HG02852 (cell line): Measurements from ENCODE around the gene SPATA33.
"Not testable (repeated sequence)": the region's sequence is repeated elsewhere in the genome, so short reads cannot be mapped to it uniquely, and the experiment has no call there.

Experiments used
- ATAC-seq: cut with Tn5 transposase; IDR thresholded peaks from one replicate; pipeline ENCODE4 v1.9.1; 2021; ENCODE audit warnings: mild to moderate bottlenecking, moderate library complexity; ENCODE audit not compliant: unreplicated experiment

The SPATA33 gene

GRCh38 chr16:89624777-89625761, 32.6 kb upstream of the SPATA33 start:
- no peak for ATAC-seq

- ATAC-seq, result no peak
Observed at GRCh38 chr16:89629827-89630610, 27.6 kb upstream of the SPATA33 start.

- no peak for ATAC-seq
Observed at GRCh38 chr16:89633064-89633631, 24.5 kb upstream of the SPATA33 start.

DNA sequence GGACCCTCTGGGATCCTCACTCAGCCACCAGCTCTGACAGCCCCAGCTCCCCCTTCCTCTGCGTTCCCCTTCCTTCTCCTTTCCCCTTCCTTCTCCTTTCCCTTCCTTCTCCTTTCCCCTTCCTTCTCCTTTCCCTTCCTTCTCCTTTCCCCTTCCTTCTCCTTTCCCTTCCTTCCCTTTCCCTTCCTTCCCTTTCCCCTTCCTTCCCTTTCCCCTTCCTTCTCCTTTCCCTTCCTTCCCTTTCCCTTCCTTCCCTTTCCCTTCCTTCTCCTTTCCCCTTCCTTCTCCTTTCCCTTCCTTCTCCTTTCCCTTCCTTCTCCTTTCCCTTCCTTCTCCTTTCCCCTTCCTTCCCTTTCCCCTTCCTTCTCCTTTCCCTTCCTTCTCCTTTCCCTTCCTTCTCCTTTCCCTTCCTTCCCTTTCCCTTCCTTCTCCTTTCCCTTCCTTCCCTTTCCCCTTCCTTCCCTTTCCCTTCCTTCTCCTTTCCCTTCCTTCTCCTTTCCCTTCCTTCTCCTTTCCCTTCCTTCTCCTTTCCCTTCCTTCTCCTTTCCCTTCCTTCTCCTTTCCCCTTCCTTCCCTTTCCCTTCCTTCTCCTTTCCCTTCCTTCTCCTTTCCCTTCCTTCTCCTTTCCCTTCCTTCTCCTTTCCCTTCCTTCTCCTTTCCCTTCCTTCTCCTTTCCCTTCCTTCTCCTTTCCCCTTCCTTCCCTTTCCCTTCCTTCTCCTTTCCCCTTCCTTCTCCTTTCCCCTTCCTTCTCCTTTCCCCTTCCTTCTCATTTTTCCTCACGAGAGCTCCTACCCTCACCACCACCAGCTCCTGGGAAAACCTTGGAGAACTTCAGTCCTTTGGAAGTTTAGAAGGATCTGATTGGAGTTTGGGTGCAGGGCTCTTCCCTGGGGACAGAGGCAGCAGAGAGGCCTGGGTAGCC, 22.9 kb upstream of the SPATA33 start:
- ATAC-seq, result not testable (repeated sequence)

- no peak for ATAC-seq
Observed at GRCh38 chr16:89636663-89637062, 21.0 kb upstream of the SPATA33 start.

DNA sequence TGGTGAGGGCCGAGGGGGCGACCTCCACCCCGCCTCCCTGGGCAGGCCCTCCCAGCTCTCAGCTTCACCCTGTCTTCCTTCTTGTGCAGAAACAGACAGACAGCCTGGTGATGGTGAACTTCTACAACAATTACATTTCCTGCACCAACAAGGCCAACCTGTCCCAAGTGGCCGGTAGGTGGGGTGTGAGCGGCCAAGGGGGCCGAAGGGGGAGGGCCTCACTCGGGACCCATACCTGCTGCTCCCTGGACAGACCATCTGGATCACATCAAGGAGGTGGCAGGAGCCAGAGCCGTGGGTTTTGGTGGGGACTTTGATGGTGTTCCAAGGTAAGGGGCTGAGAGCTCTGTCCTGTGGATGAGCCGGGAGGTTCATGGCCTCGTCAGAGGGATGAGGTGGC, 20.3 kb upstream of the SPATA33 start:
- ATAC-seq, result no peak

DNA sequence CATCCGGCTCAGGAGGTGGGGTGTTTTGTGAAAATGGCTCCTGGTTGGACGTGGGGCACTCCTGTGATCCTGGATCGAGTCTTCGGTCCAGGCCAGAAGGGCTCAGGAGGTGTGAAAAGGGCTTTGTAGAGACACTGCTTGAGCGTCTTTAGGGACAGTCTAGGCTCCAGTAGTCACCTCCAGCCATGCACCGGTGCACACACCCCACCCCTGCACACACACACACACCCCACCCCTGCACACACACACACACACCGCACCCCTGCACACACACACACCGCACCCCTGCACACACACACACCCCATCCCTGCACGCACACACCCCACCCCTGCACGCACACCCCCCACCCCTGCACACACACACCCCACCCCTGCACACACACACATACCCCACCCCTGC, 19.2 kb upstream of the SPATA33 start:
- ATAC-seq, result no peak

DNA sequence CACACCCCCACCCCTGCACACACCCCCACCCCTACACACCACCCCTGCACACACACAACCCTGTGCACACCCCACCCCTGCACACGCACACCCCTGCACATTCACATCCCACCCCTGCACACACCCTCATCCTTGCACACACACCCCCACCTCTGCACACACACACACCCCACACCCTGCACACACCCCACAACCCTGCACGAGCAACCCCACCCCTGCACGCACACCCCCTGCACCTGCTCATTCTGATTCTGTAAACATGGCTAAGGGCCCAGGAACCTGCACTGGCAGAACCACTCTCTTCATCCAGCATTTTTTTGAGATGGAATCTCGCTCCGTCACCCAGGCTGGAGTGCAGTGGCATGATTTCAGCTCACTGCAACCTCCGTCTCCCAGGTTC, 18.3 kb upstream of the SPATA33 start:
- no peak for ATAC-seq

DNA sequence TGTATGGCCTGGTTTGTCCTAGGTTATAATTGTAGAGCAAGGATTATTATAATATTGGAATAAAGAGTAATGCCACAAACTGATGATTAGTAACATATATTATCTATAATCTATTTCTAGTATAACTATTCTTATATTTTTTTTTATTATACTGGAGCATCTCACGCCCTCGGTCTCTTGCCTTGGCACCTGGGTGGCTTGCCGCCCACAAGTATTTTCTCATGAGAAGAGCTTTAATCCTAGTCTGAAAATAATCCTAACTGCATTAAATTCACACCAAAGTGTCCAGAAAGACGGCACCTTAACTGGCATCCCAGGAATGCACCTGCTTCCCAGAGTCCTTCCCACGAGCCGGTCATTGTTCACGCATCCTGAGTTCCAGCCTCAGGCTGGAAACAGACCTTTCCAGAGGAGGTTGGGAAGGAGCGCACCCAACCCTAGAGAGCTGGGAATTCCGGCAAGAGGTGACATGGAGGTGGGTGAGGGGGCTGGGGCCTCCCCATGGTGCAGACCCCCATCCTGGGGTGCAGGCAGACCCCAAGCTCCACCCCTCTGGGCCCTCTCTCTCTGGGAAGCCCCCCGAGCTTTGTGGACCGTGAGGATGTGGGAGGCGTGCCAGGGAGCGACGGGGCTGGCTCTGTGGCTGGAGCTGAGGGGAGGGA, 16.0 kb upstream of the SPATA33 start:
- no peak for ATAC-seq

DNA sequence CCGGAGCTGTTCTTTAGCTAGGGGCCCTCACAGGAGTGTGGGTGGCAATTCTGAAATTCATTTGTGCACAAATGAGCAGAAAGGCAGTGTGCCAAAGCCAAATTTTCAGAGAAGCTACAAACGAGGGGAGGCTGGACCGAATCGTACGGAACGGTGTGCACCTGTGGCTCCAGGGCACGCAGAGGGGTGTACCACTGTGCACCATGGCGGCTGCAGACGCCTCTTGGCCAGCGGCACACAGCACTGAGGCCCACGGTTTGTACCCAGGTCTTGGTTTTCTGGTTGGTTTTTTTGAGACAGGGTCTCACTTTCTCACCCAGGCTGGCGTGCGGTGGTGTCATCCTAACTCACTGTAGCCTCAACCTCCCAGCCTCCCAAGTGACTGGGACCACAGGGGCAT, 15.1 kb upstream of the SPATA33 start:
- ATAC-seq, result no peak

DNA sequence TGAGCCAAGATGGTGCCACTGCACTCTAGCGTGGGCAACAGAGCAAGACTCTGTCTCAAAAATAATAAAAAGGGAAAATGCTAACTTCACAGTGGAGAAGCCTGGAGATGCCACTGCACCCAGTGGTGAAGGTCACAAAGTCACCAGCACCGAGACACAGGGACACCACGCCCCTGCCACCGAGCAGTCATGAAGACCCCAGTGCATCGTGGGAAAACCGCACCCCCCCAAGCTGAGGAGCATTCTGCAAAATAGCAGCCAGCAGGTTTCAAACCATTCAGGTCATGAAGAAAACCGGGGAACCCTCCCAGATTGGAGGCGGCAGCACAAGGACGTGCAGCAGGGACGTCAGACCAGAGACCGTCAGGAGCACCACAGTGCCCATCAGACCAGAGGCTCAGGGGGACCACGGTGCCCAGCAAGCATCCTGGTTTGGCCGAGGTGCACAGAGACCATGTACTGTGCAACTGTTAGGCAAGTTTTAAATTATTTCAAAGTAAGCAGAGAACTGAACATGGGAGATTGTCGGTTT, 13.8 kb upstream of the SPATA33 start:
- ATAC-seq, result no peak

DNA sequence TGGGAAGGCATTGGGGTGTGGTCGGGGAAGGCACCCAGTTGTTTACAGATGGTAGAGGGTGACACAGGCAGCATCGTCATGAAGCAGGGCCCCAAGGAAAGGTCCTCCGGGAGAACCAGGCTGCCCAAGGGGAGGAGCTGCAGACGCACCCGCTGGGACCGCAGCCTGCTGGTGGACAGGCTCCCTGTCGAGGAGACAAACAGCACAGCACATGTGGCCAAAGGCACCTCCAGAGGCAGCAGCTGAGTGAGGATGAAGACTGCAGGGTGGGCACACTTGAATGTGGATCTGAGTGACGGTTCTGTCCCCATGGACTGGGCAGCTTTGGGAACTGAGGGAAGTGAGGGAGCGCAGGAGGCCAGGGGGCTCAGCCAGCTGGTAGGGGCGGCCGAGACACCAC, 12.5 kb upstream of the SPATA33 start:
- no peak for ATAC-seq

DNA sequence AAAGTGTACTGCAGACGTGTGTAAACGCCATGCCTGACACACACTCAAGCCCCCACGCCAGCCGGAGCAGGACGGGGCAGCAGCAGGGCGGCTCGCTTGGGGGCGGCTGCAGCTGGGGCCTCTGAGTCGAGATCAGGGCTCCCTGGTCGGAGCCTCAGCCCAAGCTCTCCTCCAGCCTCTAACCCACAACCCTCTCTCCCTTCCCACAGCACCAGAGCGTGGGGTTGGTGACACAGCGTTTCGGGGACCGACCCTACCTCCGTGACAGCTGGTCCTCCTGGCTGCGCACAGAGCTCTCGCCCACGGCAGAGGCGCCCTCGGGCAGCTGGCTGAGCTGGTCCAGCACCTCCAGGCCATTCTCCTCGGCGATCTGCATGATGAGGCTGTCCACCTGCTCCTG, 11.4 kb upstream of the SPATA33 start:
- ATAC-seq, result no peak

GRCh38 chr16:89646906-89647305, 10.7 kb upstream of the SPATA33 start:
- ATAC-seq, result no peak

DNA sequence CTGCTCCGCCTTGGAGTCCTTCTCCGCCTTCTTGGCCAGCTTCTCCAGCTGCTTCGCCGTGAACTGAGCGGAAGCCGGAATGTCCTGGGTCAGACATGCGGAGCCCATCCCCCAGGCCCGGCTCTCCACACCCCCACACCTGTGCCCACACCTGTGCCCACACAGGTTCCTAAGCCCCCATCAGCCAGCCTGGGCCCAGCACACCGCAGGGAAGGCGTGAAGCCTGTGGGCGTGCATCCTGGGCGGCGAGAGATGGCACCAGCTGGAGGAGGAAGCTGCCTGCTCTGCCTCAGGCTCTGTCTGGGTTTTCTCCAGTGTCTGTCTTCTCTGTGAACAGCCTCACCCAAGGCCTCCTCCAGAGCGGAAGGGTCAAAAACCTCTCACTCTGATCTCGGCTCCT, 6.1 kb upstream of the SPATA33 start:
- ATAC-seq, result no peak

DNA sequence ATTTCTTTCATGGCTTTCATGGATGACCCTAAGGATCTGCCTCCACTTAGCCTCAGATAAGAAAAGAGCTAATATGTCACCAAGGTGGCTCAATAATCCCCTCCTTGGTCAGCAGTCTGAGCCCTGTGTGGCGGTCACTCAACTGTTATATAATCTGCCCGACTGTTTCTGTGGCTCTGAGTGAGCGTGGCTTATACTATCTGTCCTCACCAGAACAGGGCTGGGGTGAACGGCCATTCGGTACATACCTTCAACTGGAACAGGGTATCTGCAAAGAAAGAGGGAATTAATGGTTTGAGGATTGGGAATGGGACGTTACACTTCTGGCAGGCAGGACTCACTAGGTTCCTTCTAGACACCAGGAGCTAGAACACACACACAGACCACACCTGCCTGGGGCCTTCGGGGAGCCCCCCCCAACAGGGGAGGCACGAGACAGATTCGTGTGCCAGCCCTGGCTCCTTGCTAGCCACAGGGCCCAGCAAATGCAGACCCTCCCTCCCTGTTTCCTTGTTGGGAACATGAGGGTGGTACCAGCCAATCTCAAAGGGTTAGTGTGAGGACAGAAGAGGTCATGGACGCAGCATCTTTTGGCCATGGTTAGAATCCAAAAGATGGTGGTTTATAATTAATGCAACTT, 3.9 kb upstream of the SPATA33 start:
- ATAC-seq, result no peak

DNA sequence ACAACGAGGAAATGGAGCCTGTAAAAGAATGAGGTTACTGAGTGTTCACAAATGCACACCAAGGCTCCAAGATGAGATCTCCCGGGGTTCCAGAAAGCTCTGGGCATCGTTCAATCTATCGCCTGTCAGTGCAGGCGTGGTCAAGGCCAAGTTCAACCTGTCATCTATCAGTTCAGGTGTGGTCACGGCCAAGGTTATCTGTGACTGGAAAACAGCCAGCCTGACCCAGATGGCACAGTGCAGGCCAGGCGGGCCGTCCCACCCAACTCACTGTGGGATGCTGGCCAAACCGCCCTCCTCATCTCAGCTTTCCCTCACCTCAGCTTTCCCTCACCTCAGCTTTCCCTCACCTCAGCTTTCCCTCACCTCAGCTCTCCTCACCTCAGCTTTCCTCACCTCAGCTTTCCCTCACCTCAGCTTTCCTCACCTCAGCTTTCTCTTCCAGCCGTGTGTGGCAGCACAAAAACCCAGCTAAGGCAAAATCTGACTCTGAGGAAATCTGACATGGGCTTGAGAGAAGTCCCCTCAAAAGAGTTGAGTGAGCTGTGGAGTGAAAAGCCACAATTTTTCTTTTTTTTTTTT, 2.5 kb upstream of the SPATA33 start:
- ATAC-seq, result no peak

DNA sequence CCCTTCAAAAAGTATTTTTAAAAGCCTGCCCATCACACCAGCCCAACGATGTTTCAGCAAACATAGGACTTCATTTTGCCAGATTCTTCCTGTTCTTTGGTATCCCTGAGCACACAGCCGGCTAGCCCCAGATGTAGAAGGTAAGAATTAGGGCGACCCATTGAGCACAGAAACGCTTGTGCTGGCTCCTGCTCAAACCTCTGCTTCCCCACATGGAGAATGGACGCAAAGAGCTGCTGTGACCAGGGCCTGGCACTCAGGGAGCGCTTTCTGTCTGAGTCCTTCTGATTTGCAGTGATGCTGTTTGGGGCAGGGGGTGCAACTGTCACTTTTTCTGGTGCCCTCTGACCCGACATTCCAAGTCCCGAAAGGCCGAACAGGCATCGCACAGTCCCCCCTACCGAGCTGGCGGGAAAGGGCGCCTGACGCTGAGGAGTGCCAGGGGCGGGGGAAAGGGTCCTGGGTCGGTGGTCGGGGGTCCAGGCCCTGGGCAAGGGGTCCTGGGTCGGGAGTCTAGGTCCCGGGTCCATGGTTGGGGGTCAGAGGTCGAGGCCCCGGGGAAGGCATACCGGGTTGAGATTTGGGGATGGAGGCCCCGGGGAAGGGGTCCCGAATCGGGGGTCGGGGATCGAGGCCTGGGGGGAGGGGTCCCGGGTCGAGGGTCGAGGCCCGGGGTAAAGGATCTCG, 1.1 kb upstream of the SPATA33 start:
- ATAC-seq, result no peak
